Loucy (cell line): ENCODE measurements around the gene CCDC171.

Experiments
- H2AFZ ChIP-seq: fragments of 200-600 bp; sonication (generic); 2 replicates; pipeline ENCODE4 v1.6.0; 2016; ENCODE audit warnings: antibody characterized with exemption, mild to moderate bottlenecking, low read length, moderate library complexity
- H3F3A ChIP-seq: fragments of 200-600 bp; 2 replicates; pipeline ENCODE4 v1.6.0; 2016; ENCODE audit warnings: antibody characterized with exemption, low read depth, mild to moderate bottlenecking
- H3K27me3 ChIP-seq: fragments of 200-600 bp; sonication (generic); 2 replicates; pipeline ENCODE4 v1.6.1; 2014; ENCODE audit warnings: low read length, mild to moderate bottlenecking; ENCODE audit not compliant: insufficient read depth, poor library complexity, severe bottlenecking
- H3K36me3 ChIP-seq: fragments of 200-600 bp; sonication (generic); 2 replicates; pipeline ENCODE4 v1.6.1; 2016; ENCODE audit warnings: low read length; ENCODE audit not compliant: insufficient read depth
- H3K4me1 ChIP-seq: fragments of 200-600 bp; sonication (generic); 2 replicates; pipeline ENCODE4 v1.5.1; 2014; ENCODE audit warnings: low read length, mild to moderate bottlenecking; ENCODE audit not compliant: insufficient read depth, poor library complexity, severe bottlenecking
- H3K4me2 ChIP-seq: fragments of 200-600 bp; sonication (generic); 2 replicates; pipeline ENCODE4 v1.6.0; 2014; ENCODE audit warnings: antibody characterized with exemption, low read length, low read depth, mild to moderate bottlenecking; ENCODE audit not compliant: poor library complexity, severe bottlenecking
- H3K4me3 ChIP-seq: fragments of 200-600 bp; sonication (generic); 2 replicates; pipeline ENCODE4 v1.5.1; 2014; ENCODE audit warnings: low read length, mild to moderate bottlenecking, mixed read lengths; ENCODE audit not compliant: poor library complexity, severe bottlenecking
- H3K79me2 ChIP-seq: fragments of 200-600 bp; sonication (generic); 2 replicates; pipeline ENCODE4 v1.6.1; 2014; ENCODE audit warnings: low read length; ENCODE audit not compliant: insufficient read depth
- H3K9ac ChIP-seq: fragments of 200-600 bp; sonication (generic); 2 replicates; pipeline ENCODE4 v1.6.0; 2014; ENCODE audit warnings: mild to moderate bottlenecking, low read depth, low read length, moderate library complexity; ENCODE audit not compliant: poor library complexity, severe bottlenecking
- H3K9me2 ChIP-seq: fragments of 200-600 bp; sonication (generic); replicated peaks from 2 replicates; pipeline ENCODE4 v1.6.1; 2016; ENCODE audit warnings: low read depth, low read length, mixed read lengths
- H3K9me3 ChIP-seq: fragments of 200-600 bp; sonication (generic); 2 replicates; pipeline ENCODE4 v1.6.1; 2014; ENCODE audit warnings: mild to moderate bottlenecking, antibody characterized with exemption, low read length, low read depth; ENCODE audit not compliant: insufficient read depth
- H4K20me1 ChIP-seq: fragments of 200-600 bp; sonication (generic); 2 replicates; pipeline ENCODE4 v1.6.0; 2014; ENCODE audit warnings: antibody characterized with exemption, low read length, mild to moderate bottlenecking; ENCODE audit not compliant: insufficient read depth, poor library complexity, severe bottlenecking
- CTCF ChIP-seq: fragments of 200-600 bp; sonication (generic); conservative IDR thresholded peaks from 2 replicates; pipeline ENCODE4 v1.5.1; 2014; ENCODE audit warnings: mild to moderate bottlenecking, antibody characterized with exemption, low read length
- EZH2phosphoT487 ChIP-seq: fragments of 200-600 bp; IDR thresholded peaks from 2 replicates; pipeline ENCODE4 v1.6.1; 2018; ENCODE audit warnings: antibody characterized with exemption, mild to moderate bottlenecking, moderate library complexity, borderline replicate concordance

Gene CCDC171

GRCh38 chr9:15513335-15513734 is 39.5 kb upstream of the CCDC171 start:
- H3K4me2 ChIP-seq, result no peak overlapping the region
- no peaks in the 10 kb centered on the region for H3K9me3 ChIP-seq
- H3K4me3 ChIP-seq, result no peak overlapping the region
- H3K36me3 ChIP-seq, result no peaks in the 10 kb centered on the region
- peak; percentile 59 for TF ChIP-seq CTCF
- no peak for TF ChIP-seq EZH2phosphoT487
- H2AFZ ChIP-seq, result no peak overlapping the region
- H4K20me1 ChIP-seq, result peaks cover 18% of the 10 kb centered on the region
- H3K27me3 ChIP-seq, result peaks cover 4% of the 10 kb centered on the region
- H3F3A ChIP-seq, result no peaks in the 10 kb centered on the region
- H3K9me2 ChIP-seq, result no peaks in the 10 kb centered on the region
- H3K79me2 ChIP-seq, result peaks cover 23% of the 10 kb centered on the region
- peaks cover 33% of the 10 kb centered on the region for H3K4me1 ChIP-seq
- no peak overlapping the region for H3K9ac ChIP-seq

GRCh38 chr9:15519831-15520230 is 33.0 kb upstream of the CCDC171 start:
- Histone ChIP-seq H3K79me2 (no peaks in the 10 kb centered on the region), H3F3A (no peaks in the 10 kb centered on the region), H3K36me3 (no peaks in the 10 kb centered on the region), H4K20me1 (no peaks in the 10 kb centered on the region), H3K9me2 (no peaks in the 10 kb centered on the region), H2AFZ (no peak overlapping the region), H3K9ac (no peak overlapping the region), H3K4me1 (no peaks in the 10 kb centered on the region), H3K4me2 (no peak overlapping the region), H3K27me3 (no peaks in the 10 kb centered on the region), H3K4me3 (no peak overlapping the region), H3K9me3 (no peaks in the 10 kb centered on the region)
- TF ChIP-seq EZH2phosphoT487 (no peak), CTCF (no peak)

GRCh38 chr9:15521254-15521653 is 31.6 kb upstream of the CCDC171 start:
- Histone ChIP-seq H3K9ac (no peak overlapping the region), H3K9me3 (no peaks in the 10 kb centered on the region), H3K4me2 (no peak overlapping the region), H3F3A (no peaks in the 10 kb centered on the region), H2AFZ (no peak overlapping the region), H3K27me3 (no peaks in the 10 kb centered on the region), H3K79me2 (no peaks in the 10 kb centered on the region), H3K4me3 (no peak overlapping the region), H3K36me3 (no peaks in the 10 kb centered on the region), H3K4me1 (no peaks in the 10 kb centered on the region), H4K20me1 (no peaks in the 10 kb centered on the region), H3K9me2 (no peaks in the 10 kb centered on the region)
- TF ChIP-seq EZH2phosphoT487, result no peak
- TF ChIP-seq CTCF, result no peak
